ENCODE measurements around the gene EIF1B.
A peak's percentile ranks its signal among the peaks of the same experiment; 100 is the strongest.

Gene EIF1B

GRCh38 chr3:40298075-40298474 lies 11.4 kb upstream of the EIF1B start:
- no peak overlapping the region for H3K27ac Mint-ChIP-seq

GRCh38 chr3:40299130-40299720 lies 10.3 kb upstream of the EIF1B start:
- H3K36me3 Mint-ChIP-seq = peaks cover 46% of the 10 kb centered on the region
- DNase-seq (ENCODE audit: low spot score in 2 of 2) = no peak

More at GRCh38 chr3:40298075-40298474, 11.4 kb upstream of the EIF1B start:
- Mint-ChIP-seq H3K9me3 (peaks cover 4% of the 10 kb centered on the region), H3K36me3 (peaks cover 45% of the 10 kb centered on the region), H3K4me3 (no peak overlapping the region), H3K27me3 (no peaks in the 10 kb centered on the region), H3K4me1 (no peaks in the 10 kb centered on the region)
- ATAC-seq (ENCODE audit: low read depth) = no peak
- no peak for DNase-seq (ENCODE audit: low spot score in 2 of 2)

DNA sequence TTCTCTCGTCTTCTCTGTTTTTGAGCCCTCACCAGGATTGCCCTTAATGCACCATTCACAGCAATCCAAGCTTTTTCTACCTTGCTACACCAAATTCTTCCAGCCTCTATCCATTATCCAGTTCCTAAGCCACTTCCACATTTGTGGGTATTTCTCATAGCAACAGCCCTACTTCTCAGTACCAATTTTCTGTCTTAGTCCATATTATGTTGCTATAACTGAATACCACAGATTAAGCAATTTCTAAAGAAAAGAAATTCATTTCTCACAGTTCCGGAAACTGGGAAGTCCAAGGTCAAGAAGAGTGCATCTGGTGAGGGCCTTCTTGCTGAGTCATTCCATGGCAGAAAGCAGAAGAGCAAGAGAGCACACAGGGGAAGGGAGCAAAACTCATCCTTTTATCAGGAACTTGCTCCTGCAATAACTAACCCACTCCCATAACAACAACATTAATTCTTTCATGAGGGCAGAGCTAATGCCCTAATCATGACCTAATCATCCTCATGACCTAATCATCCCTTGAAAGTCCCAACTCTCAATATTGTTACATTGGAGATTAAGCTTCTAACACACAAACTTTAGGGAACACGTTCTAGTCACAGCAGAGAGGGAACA lies 9.7 kb upstream of the EIF1B start:
- ATAC-seq (ENCODE audit: low read depth) (no peak), DNase-seq (ENCODE audit: low spot score in 2 of 2) (no peak)
- no peak overlapping the region for H3K4me3 Mint-ChIP-seq
- no peaks in the 10 kb centered on the region for H3K27me3 Mint-ChIP-seq
- peaks cover 40% of the 10 kb centered on the region for H3K36me3 Mint-ChIP-seq
- no peak overlapping the region for H3K27ac Mint-ChIP-seq
- H3K4me1 Mint-ChIP-seq = no peaks in the 10 kb centered on the region
- peaks cover 4% of the 10 kb centered on the region for H3K9me3 Mint-ChIP-seq

More at GRCh38 chr3:40299130-40299720, 10.3 kb upstream of the EIF1B start:
- no peak overlapping the region for H3K4me3 Mint-ChIP-seq
- no peak overlapping the region for H3K27ac Mint-ChIP-seq
- H3K9me3 Mint-ChIP-seq = peaks cover 4% of the 10 kb centered on the region
- no peaks in the 10 kb centered on the region for H3K4me1 Mint-ChIP-seq
- no peak for ATAC-seq (ENCODE audit: low read depth)
- H3K27me3 Mint-ChIP-seq = no peaks in the 10 kb centered on the region

GRCh38 chr3:40302784-40303183 lies 6.7 kb upstream of the EIF1B start:
- no peak for DNase-seq (ENCODE audit: low spot score in 2 of 2)
- H3K27me3 Mint-ChIP-seq = no peaks in the 10 kb centered on the region

GRCh38 chr3:40304352-40304751 lies 5.2 kb upstream of the EIF1B start:
- peaks cover 4% of the 10 kb centered on the region for H3K4me1 Mint-ChIP-seq
- ATAC-seq (ENCODE audit: low read depth) (no peak), DNase-seq (ENCODE audit: low spot score in 2 of 2) (no peak)
- peaks cover 4% of the 10 kb centered on the region for H3K9me3 Mint-ChIP-seq
- no peak overlapping the region for H3K4me3 Mint-ChIP-seq
- no peaks in the 10 kb centered on the region for H3K27me3 Mint-ChIP-seq
- H3K36me3 Mint-ChIP-seq = peaks cover 21% of the 10 kb centered on the region
- H3K27ac Mint-ChIP-seq = no peak overlapping the region

More at GRCh38 chr3:40302784-40303183, 6.7 kb upstream of the EIF1B start:
- Mint-ChIP-seq H3K9me3 (peaks cover 4% of the 10 kb centered on the region), H3K27ac (no peak overlapping the region), H3K4me1 (no peaks in the 10 kb centered on the region), H3K36me3 (peaks cover 26% of the 10 kb centered on the region), H3K4me3 (no peak overlapping the region)
- ATAC-seq (ENCODE audit: low read depth) = no peak

- H3K27ac Mint-ChIP-seq = no peak overlapping the region
- H3K27me3 Mint-ChIP-seq = no peaks in the 10 kb centered on the region
- ATAC-seq (ENCODE audit: low read depth) (no peak), DNase-seq (ENCODE audit: low spot score in 2 of 2) (no peak)
- H3K4me3 Mint-ChIP-seq = no peak overlapping the region
- H3K9me3 Mint-ChIP-seq = peaks cover 2% of the 10 kb centered on the region
- H3K36me3 Mint-ChIP-seq = peaks cover 6% of the 10 kb centered on the region
- peaks cover 4% of the 10 kb centered on the region for H3K4me1 Mint-ChIP-seq
These were observed 3.2 kb upstream of the EIF1B start for GRCh38 chr3:40306336-40306735.

DNA sequence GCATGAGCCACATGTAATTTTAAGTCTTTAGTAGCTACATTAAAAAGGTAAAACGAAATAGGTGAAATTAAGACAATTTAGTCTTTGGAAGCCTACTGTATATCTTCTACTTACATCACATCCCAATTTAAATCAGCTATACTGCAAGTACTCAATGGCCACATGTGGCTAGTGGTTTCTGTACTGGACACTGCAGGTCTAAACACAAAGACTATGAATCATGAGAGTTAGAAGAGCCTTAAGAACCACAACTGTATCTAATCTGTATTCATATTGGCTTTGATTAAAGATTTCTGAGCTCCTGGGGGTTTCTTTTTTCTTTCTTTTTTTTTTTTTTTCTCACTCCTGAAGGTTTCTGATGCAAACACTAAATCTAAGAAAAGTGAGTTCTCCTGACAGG lies 2.3 kb upstream of the EIF1B start:
- no peak overlapping the region for H3K4me3 Mint-ChIP-seq
- ATAC-seq (ENCODE audit: low read depth) (no peak), DNase-seq (ENCODE audit: low spot score in 2 of 2) (no peak)
- no peaks in the 10 kb centered on the region for H3K9me3 Mint-ChIP-seq
- peaks cover 3% of the 10 kb centered on the region for H3K36me3 Mint-ChIP-seq
- H3K27me3 Mint-ChIP-seq = no peaks in the 10 kb centered on the region
- H3K4me1 Mint-ChIP-seq = peaks cover 4% of the 10 kb centered on the region
- H3K27ac Mint-ChIP-seq = no peak overlapping the region

DNA sequence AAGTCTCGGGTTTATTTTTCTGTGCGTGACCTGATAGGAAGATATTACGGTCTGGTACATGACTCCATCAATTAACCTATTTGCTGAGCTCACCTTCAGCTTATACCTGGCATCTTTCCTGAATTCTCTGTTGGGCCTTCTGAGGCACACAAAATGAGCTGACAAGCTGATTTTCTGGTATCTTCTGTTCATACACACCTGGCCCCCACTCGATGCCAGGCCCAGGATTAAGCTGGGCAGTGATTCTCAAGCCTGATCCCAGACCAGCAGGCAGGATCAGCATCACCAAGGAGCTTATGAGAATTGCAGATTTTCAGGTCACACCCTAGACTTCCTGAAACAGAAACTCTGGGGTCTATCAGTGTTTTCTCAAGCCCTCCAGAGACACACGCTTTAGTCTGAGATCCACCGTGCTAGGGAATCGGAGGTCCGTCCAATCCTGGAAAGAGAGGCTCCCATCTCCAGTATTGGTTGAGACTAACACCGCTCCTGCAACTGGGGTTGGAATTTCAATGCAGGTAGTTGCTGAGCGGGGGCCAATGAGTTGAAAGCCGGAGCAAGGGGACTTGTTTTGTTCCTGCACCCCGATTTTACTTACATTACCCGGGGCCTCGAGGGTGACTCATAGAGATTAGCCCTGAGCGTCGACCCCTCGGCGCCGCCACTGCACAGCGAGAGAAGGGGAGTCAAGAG lies 636 bp upstream of the EIF1B start:
- Mint-ChIP-seq H3K27ac (peak overlapping the region; percentile 99), H3K9me3 (no peaks in the 10 kb centered on the region), H3K36me3 (peaks cover 3% of the 10 kb centered on the region), H3K4me3 (peak overlapping the region; percentile 100), H3K27me3 (no peaks in the 10 kb centered on the region), H3K4me1 (peaks cover 4% of the 10 kb centered on the region)
- DNase-seq (ENCODE audit: low spot score in 2 of 2) (no peak), ATAC-seq (ENCODE audit: low read depth) (no peak)

DNA sequence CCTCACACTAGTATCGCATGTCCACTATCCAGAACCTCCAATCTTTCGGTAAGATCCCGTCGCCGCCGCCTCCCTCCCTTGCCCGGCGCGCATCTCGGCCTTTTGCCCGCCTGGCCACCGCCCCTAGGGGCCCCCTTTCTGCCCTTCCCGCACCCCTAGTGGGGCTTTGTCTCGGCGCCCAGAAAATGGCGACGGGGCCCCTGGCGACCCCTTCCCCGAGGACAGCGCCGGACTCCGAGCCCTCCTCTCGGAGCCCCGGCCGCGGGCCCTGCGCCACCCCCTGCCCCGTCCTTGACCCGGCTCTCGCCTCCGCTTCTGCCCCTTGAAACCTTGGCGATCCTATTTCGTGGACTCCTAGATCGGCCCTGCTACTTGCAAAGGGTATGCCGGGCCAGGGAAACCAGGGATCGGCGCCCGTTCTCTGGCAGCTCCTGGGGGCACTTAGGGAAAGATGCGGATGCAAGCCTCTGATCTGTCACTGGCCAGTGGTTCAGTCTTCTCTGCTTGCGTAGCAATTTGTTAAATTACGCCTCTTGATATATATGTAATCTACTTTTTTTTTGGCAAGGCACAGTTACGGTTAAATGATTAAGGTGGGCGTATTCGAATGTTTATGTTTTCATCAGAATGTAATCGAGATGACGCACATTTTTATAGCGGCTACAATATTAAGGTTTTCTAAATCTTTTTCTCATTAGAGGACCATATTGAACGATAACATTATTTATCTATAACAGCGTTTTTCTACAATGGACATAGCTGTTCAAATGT lies 603 bp downstream of the EIF1B start:
- peak overlapping the region; percentile 100 for H3K4me3 Mint-ChIP-seq
- H3K4me1 Mint-ChIP-seq = peaks cover 4% of the 10 kb centered on the region
- H3K36me3 Mint-ChIP-seq = peaks cover 3% of the 10 kb centered on the region
- peak overlapping the region; percentile 99 for H3K27ac Mint-ChIP-seq
- H3K9me3 Mint-ChIP-seq = no peaks in the 10 kb centered on the region
- H3K27me3 Mint-ChIP-seq = no peaks in the 10 kb centered on the region
- ATAC-seq (ENCODE audit: low read depth) = peak; percentile 23
- peak in 1 of 2 donors; percentile 39 for DNase-seq (ENCODE audit: low spot score in 2 of 2)

GRCh38 chr3:40310705-40311104 lies 1.2 kb downstream of the EIF1B start:
- peak overlapping the region; percentile 99 for H3K27ac Mint-ChIP-seq
- peaks cover 3% of the 10 kb centered on the region for H3K36me3 Mint-ChIP-seq
- peaks cover 4% of the 10 kb centered on the region for H3K4me1 Mint-ChIP-seq
- peak overlapping the region; percentile 100 for H3K4me3 Mint-ChIP-seq
- no peaks in the 10 kb centered on the region for H3K27me3 Mint-ChIP-seq
- no peak for DNase-seq (ENCODE audit: low spot score in 2 of 2)
- no peak for ATAC-seq (ENCODE audit: low read depth)
- H3K9me3 Mint-ChIP-seq = no peaks in the 10 kb centered on the region

DNA sequence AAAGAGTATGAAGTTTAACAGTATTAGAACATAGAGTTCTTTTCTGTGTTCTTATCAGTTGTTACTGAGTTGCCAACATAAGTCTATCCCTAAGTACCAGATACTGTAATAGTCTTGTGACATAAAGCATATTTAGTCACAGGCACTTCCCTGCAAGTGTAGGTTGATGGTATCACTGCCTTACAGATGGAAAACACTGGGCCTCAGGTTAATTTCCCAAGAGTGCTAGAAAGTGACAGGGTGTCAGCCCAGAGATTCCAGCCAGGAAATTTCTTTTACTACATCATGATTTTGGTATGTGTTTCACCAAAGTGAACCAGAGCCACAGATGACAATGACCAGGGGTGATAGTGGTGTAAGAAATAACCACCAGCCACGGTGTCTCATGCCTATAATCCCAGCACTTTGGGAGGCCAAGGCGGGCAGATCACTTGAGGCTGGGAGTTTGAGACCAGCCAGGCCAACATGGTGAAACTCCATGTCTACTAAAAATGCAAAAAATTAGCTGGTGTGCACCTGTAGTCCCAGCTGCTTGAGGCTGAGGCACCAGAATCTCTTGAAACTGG lies 3.2 kb downstream of the EIF1B start:
- Mint-ChIP-seq H3K27ac (peak overlapping the region; percentile 24), H3K4me1 (peaks cover 4% of the 10 kb centered on the region), H3K27me3 (no peaks in the 10 kb centered on the region), H3K4me3 (no peak overlapping the region), H3K36me3 (peaks cover 3% of the 10 kb centered on the region), H3K9me3 (no peaks in the 10 kb centered on the region)
- ATAC-seq (ENCODE audit: low read depth) = no peak
- DNase-seq (ENCODE audit: low spot score in 2 of 2) = no peak

DNA sequence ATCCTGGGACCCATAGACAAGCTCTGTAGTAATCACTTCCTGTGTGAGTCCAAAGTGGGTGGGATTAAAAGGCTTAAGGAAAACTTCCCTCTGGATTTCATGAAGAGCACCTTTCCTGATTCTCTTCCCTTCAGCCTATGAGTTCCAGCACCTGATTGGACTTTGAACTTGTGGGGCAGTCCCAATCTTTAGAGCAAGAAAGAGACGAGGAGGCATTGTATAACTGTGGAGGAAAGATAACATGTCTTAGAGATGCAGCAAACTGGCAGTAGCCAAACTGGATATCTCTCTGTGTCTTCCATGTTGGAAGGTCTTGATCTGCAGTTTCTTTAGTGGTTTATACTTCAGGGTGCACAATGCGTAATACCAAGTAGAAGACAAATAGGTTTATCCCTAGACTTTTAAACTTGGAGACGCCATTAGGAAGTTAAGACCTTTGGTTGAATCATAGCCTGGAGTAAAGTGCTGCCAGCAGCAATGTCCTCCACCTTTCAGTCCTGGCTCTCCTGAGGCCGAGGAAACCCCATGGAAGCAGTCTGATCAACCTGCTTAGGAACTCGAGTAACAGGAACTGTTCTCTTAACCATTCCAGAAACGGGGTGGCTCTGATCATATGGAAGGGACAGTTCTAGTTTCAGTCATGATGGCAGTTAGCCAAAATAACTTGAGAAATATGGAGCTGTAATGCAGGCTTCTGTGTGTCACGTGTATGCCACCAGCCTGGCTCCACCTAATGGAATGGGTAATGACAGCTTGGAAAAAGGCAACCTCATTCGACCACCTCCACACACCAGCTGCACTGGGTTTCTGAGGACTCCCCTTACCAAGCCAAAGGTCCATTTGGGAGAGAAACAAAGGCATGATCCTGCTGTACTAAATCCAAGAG lies 4.7 kb downstream of the EIF1B start:
- H3K9me3 Mint-ChIP-seq = no peaks in the 10 kb centered on the region
- no peaks in the 10 kb centered on the region for H3K27me3 Mint-ChIP-seq
- H3K27ac Mint-ChIP-seq = peak overlapping the region; percentile 70
- no peak overlapping the region for H3K4me3 Mint-ChIP-seq
- no peak for ATAC-seq (ENCODE audit: low read depth)
- H3K36me3 Mint-ChIP-seq = peaks cover 3% of the 10 kb centered on the region
- H3K4me1 Mint-ChIP-seq = no peaks in the 10 kb centered on the region
- DNase-seq (ENCODE audit: low spot score in 2 of 2) = no peak
